HUDEP-2 (cell line): ENCODE results near the gene EXOSC10.
A peak's percentile ranks its signal among the peaks of the same experiment; 100 is the strongest.
"Not testable (repeated sequence)": the region's sequence is repeated elsewhere in the genome, so short reads cannot be mapped to it uniquely, and the experiment has no call there.

Source experiments
- DNase-seq, 76 experiments: peaks; one replicate each; lab custom pipeline; 2025; ENCODE audit not compliant: unreplicated experiment in 76 of 76; lab: John Stamatoyannopoulos, UW

The EXOSC10 gene

GRCh38 chr1:11062965-11063401 lies 36.7 kb downstream of the EXOSC10 start:
- no peak for DNase-seq

- DNase-seq = no peak
Observed at GRCh38 chr1:11061652-11062365, 37.9 kb downstream of the EXOSC10 start.

- DNase-seq = peak in 73 of 76 experiments; percentile 21 to 93 (median 81)
Observed at GRCh38 chr1:11059968-11060830, 39.5 kb downstream of the EXOSC10 start, which contains the start of gene SRM. Gene SRM (minus strand): TSS chr1:11060018. CDS start chr1:11059943, 75 bp downstream.

GRCh38 chr1:11059155-11059967 lies 40.3 kb downstream of the EXOSC10 start:
- DNase-seq = peak in 3 of 76 experiments; percentile 23 to 49 (median 43)

GRCh38 chr1:11058595-11059154 lies 41.0 kb downstream of the EXOSC10 start:
- no peak for DNase-seq

GRCh38 chr1:11058026-11058425 lies 41.6 kb downstream of the EXOSC10 start:
- no peak for DNase-seq

- no peak for DNase-seq
Observed at GRCh38 chr1:11057477-11057876, 42.2 kb downstream of the EXOSC10 start.

- DNase-seq = no peak
Observed at GRCh38 chr1:11056504-11056903, 43.2 kb downstream of the EXOSC10 start.

GRCh38 chr1:11055676-11056075 lies 44.0 kb downstream of the EXOSC10 start:
- DNase-seq = no peak

- DNase-seq = no peak
Observed at GRCh38 chr1:11054666-11055065, 45.0 kb downstream of the EXOSC10 start.

GRCh38 chr1:11054181-11054580 lies 45.5 kb downstream of the EXOSC10 start:
- no peak for DNase-seq

GRCh38 chr1:11053758-11054137 lies 45.9 kb downstream of the EXOSC10 start:
- peak in 6 of 76 experiments; percentile 8 to 30 (median 20) for DNase-seq

- peak in 13 of 76 experiments; percentile 12 to 37 (median 19) for DNase-seq
Observed at GRCh38 chr1:11052839-11053757, 46.6 kb downstream of the EXOSC10 start.

- no peak for DNase-seq
Observed at GRCh38 chr1:11051781-11052511, 47.7 kb downstream of the EXOSC10 start.

GRCh38 chr1:11051121-11051520 lies 48.5 kb downstream of the EXOSC10 start:
- DNase-seq = not testable (repeated sequence)

GRCh38 chr1:11046625-11047365 lies 52.9 kb downstream of the EXOSC10 start, which contains the start of gene MASP2:
Gene MASP2 (minus strand): TSS chr1:11047239. CDS start chr1:11047207, 32 bp downstream.
- no peak for DNase-seq

- DNase-seq = no peak
Observed at GRCh38 chr1:11046270-11046566, 53.5 kb downstream of the EXOSC10 start.
